Stimulated activated CD8-positive, alpha-beta memory T cell treated with anti-CD3 and anti-CD28 coated beads, Interleukin-2, amount 100 ng/mL, for 48 hours (primary cell): ENCODE data around the gene USP7.
"Not testable (repeated sequence)": the region's sequence is repeated elsewhere in the genome, so short reads cannot be mapped to it uniquely, and the experiment has no call there.

Experiments
- DNase-seq, 2 donors: peaks; one replicate each; pipeline ENCODE4 v3.0.0-alpha.2; 2020; ENCODE audit warnings: low read depth in 2 of 2

The USP7 gene

DNA sequence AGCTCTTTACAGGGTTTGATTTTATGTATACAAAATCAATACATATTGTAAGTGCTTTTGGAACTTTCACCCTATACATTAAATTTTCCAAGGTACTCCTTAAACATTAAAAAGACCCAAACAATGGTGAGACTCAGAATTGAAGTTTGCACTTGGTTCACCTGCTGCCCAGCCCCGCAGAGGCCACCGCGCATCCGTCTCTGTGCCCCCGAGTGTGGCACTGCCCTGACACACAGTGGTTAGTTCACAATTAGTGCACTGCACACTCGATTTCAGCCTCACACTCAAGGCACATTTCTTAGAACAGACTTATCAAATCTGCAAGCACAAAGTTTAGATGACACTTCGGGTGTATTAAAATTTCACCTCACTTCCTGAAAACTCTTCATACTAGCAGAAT, 38.3 kb downstream of the USP7 start:
- DNase-seq: no peak

GRCh38 chr16:8924214-8924613, 39.5 kb downstream of the USP7 start:
- no peak for DNase-seq

- no peak for DNase-seq
Measured at GRCh38 chr16:8923199-8923598, 40.5 kb downstream of the USP7 start.

- no peak for DNase-seq
Measured at GRCh38 chr16:8921347-8921984, 42.2 kb downstream of the USP7 start.

GRCh38 chr16:8920645-8921346, 42.9 kb downstream of the USP7 start:
- DNase-seq: no peak

- no peak for DNase-seq
Measured at GRCh38 chr16:8919934-8920462, 43.7 kb downstream of the USP7 start.

DNA sequence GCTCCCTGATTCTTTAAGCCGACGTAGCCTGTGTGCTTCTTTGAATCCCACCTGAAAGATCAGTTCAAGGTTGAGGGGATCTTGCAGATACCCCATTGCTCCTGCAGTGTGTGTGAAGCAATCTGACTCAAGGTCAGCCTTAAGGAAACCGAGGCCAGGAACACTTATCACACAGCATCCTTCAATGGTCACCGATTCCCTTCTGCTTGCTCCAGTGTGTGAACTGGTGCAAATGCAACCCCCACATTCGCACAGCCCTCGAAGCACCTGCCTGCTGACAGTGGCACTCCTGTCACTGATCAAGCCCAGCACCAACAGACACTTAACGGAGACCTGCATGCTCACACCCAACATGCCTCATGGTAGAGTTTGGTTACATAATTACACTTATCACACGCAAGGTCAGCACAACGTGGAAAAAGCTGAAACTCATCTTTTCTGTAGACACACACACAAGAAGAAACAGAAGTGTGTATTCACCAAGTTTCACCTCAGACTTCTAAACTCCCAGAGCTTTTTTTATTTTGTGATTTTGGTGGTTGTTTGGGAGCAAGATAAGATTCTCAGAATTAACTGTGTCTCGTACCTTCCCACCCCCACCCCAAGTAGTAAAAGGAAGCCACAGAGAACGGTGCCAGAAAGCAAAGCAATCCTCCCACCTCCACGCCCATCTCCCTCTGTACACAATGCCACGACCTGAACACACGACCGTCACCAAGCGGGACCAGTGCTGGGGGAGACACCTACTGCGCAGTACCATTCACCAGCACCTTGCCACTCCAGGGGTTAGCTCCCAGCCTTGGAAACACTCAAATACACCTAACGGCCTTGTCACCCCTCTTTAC, 44.4 kb downstream of the USP7 start:
- DNase-seq: no peak

- DNase-seq: not testable (repeated sequence)
Measured at GRCh38 chr16:8917336-8917735, 46.4 kb downstream of the USP7 start.

DNA sequence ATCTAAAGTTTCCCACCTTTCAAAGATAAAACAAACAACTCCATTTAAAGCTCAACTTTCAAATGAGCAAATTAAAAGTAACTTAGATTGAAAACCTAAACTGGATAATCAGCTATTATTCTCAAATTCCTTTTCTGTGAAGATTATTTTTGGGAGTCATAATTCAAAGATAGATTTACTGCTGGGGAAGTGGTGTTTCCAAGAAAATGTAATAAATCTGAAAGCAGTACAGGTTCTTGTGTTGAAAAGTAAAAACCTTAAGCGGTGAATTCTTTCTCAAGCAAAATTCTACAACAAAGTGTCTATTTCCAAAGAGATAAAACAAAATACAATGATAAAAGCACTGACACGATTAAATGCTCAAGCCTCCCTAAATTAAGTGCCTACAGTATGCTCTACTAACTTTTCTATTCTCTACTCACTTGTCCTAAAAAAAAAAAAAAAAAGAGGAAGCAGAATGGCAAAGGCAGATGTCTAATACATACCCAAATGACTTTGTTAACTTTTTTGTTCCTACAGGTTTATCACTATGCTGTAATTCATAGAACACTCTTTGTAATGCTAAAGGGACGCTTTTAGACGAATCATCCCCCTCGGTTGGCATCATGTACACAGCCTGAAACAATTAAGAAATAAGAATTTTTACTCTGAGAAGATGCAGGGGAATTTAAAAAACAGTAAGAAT, 47.0 kb downstream of the USP7 start:
- no peak for DNase-seq

GRCh38 chr16:8915722-8916301, 47.9 kb downstream of the USP7 start:
- DNase-seq: no peak

DNA sequence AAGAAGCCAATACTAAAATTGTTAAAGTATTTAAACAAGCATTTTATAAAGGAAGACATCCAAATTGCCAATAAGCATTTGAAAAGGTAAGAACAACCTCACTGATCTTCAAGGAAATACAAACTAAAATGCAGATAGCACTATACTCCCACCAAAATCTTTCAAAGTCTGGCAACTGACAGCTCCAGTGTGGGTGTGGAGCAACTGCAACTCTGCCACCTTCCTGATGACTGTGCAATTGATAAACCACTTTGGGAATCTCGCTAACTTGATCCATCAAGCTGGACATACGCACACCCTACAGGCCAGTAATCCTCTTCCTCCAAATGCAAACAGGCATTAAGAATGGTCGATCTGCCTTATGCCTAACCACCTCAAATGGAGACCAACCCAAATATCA, 49.6 kb downstream of the USP7 start:
- no peak for DNase-seq

DNA sequence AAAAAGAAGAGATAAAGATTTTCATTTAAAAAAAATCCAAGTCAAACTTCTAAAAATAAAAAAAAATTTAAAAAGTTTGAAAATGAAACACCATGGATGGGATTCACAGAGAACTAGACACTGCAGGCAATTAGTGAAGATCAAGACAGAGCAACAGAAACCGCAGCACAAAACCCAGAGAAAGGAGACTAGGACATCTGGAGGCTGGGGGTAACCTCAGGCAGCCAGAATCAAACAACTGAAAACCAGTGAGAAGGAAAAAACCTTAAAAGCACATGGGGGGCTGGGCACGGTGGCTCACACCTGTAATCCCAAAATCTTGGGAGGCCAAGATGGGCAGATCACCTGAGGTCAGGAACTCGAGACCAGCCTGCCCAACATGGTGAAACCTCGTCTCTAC, 50.9 kb downstream of the USP7 start:
- no peak for DNase-seq

- no peak for DNase-seq
Measured at GRCh38 chr16:8910811-8911210, 52.9 kb downstream of the USP7 start.

GRCh38 chr16:8908810-8909468, 54.8 kb downstream of the USP7 start:
- no peak for DNase-seq

- DNase-seq: no peak
Measured at GRCh38 chr16:8907096-8907495, 56.6 kb downstream of the USP7 start.

DNA sequence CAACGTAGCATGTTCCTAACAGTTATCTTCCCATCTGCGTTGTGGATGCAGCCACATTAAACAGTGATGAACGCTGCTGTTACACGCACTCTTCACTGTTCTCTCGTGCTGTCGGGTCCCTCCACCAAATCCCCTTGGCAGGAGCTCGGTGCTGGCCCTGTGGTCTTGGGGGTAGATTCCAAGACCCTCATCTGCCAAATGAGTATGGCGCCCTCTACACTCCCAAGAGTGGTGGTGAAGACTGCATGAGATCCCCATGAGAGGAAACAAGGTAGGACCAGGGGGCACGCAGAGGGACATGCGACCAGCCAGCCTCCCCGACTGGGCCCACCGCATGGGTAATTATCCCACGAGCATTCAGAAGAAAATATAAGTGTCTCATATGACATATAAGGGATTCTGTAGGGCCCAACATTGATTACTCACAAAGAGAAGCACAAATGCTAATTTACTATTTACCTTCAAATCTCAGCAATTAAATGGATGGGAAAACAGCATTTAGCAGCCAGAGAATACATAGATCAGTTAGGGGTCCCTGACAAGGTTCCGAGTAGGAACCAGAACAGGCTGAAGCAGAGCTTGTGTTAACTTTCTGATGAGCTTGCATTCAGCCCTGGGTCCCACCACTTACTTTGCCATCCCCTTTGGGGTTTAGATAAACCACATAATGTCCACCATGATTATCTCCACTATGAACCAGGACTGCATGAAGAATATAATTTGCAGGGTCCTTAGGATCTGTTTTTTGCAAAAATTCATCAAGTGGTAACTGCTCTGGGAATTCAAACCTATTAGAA, 57.7 kb downstream of the USP7 start:
- no peak for DNase-seq

DNA sequence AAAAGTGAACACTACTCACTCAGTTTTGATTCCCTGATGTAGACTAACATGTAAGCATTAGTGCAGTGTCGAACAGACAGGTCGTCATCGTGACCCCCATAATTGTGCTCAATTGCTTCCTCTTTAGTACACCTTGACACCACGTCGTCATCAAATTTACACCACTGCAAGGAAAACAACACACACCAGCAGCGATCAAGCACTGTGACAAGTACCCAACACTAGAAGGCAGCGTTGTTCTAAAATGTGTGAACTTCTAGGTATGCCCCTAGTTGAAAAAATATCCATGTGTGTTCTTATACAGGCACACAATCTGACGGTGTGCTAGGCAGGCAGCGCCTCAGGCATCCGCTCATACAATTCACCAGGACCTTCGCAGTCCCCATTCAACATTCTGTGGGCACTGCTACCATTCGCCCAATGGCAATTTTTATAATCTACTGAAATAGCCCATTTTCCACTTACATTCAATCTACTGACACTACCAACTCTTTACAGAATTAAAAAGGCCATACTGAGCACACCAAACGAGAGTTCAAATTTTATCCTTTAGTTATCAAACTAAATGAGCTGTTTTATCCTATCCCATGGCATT, 58.4 kb downstream of the USP7 start:
- DNase-seq: no peak

DNA sequence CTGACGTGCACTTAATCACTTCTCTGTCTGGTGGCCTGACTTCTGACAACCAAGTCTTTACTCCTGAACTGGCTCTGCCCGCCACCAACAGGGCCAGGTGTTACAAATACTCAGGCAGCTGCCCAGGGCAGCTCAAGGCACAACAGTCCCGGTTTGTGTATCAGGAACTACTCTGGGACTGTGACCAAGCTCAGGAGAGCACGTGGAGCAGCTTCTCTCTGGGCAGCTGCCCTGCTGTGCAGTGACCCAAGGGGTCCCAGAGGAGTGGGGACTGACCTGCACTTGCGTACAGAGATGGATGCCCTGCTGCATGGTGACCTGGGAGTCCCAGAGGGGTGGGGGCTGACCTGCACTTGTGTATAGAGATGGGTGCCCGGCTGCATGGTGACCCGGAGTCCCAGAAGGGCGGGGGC, 59.7 kb downstream of the USP7 start:
- no peak for DNase-seq

GRCh38 chr16:8903004-8903403, 60.7 kb downstream of the USP7 start:
- no peak for DNase-seq
